Liver (tissue), 9 donors: ENCODE measurements around the gene GLYATL3. TPM values are rescaled to one million over a fixed set of nuclear protein-coding genes. Genes with fewer than 3 reads are reported as not detected.

ENCODE experiments used
- DNase-seq: peaks from one replicate; pipeline ENCODE4 v3.0.0-alpha.2; 2017; ENCODE audit warnings: low spot score
- H3K27ac ChIP-seq, 2 donors: one replicate each; pipeline ENCODE4 v1.7.0; 2013; ENCODE audit warnings: inconsistent platforms in 2 of 2, low read length in 2 of 2, control low read depth in 1 of 2, low read depth in 1 of 2, mild to moderate bottlenecking in 1 of 2
- H3K27me3 ChIP-seq, 4 donors: one replicate each; pipeline versions ENCODE4 v1.6.1 to v1.7.0; 2013; ENCODE audit warnings: low read length in 3 of 4, inconsistent platforms in 1 of 4, mild to moderate bottlenecking in 1 of 4, moderate library complexity in 1 of 4; ENCODE audit not compliant: control insufficient read depth in 4 of 4, insufficient read depth in 4 of 4
- H3K36me3 ChIP-seq, 4 donors: one replicate each; pipeline versions ENCODE4 v1.6.1 to v1.7.0; 2013; ENCODE audit warnings: low read length in 3 of 4, mild to moderate bottlenecking in 3 of 4, low read depth in 1 of 4, moderate library complexity in 1 of 4; ENCODE audit not compliant: control insufficient read depth in 4 of 4, insufficient read depth in 3 of 4
- H3K4me1 ChIP-seq, 4 donors: one replicate each; pipeline versions ENCODE4 v1.6.1 to v1.7.0; 2013; ENCODE audit warnings: low read length in 3 of 4, mild to moderate bottlenecking in 3 of 4, moderate library complexity in 1 of 4; ENCODE audit not compliant: control insufficient read depth in 4 of 4, insufficient read depth in 4 of 4
- H3K4me3 ChIP-seq, 3 donors: one replicate each; pipeline versions ENCODE4 v1.6.1 to v1.7.0; 2013; ENCODE audit warnings: low read length in 3 of 3, control low read depth in 1 of 3, low read depth in 1 of 3, mild to moderate bottlenecking in 1 of 3
- H3K9ac ChIP-seq, 2 donors: one replicate each; pipeline ENCODE4 v1.7.0; 2013; ENCODE audit warnings: low read length in 2 of 2, mild to moderate bottlenecking in 2 of 2, moderate library complexity in 2 of 2, control low read depth in 1 of 2, low read depth in 1 of 2
- H3K9me3 ChIP-seq, 4 donors: one replicate each; pipeline versions ENCODE4 v1.6.1 to v1.7.0; 2013; ENCODE audit warnings: low read length in 3 of 4; ENCODE audit not compliant: control insufficient read depth in 4 of 4
- EGR1 ChIP-seq, 2 donors: IDR thresholded peaks; 2 replicates each; pipeline ENCODE4 v1.6.1; 2016 to 2018; ENCODE audit warnings: antibody characterized with exemption in 2 of 2, low read depth in 2 of 2
- FOXA2 ChIP-seq: IDR thresholded peaks from 2 replicates; pipeline ENCODE4 v1.6.1; 2016; ENCODE audit warnings: antibody characterized with exemption
- HNF4A ChIP-seq, 2 donors: conservative IDR thresholded peaks; 2 replicates each; pipeline ENCODE4 v1.6.1; 2016; ENCODE audit warnings: antibody characterized with exemption in 2 of 2, mild to moderate bottlenecking in 2 of 2
- SP1 ChIP-seq: IDR thresholded peaks from 2 replicates; pipeline ENCODE4 v1.6.1; 2018; ENCODE audit warnings: antibody characterized with exemption, mild to moderate bottlenecking
- TAF1 ChIP-seq: conservative IDR thresholded peaks from 2 replicates; pipeline ENCODE4 v1.6.1; 2016; ENCODE audit warnings: antibody characterized with exemption, mild to moderate bottlenecking
- YY1 ChIP-seq: IDR thresholded peaks from 2 replicates; pipeline ENCODE4 v1.6.1; 2016; ENCODE audit warnings: antibody characterized with exemption, mild to moderate bottlenecking
- WGBS: extraction: QIAGEN DNeasy Blood & Tissue Kit; methylation state at CpG from one replicate; pipeline ENCODE4 v1.1.7; 2013; 5-methylcytosine and 5-hydroxymethylcytosine counted together
- polyA plus RNA-seq, 2 donors: library from polyadenylated mRNA; stranded (reverse) in 1 of 2; unstranded in 1 of 2; fragments of 200-250 nt in 1 of 2; fragments of >200 nt in 1 of 2; fragmentation: Nextera tagmentation in 1 of 2; extraction: Ambion mirVana in 1 of 2; gene quantifications; one replicate each; pipeline versions ENCODE4 v1.2.1 to v1.2.3, GENCODE V29; 2013 to 2015
- total RNA-seq, 2 donors: library from RNA; depleted of rRNA; stranded (reverse); fragments of >200 nt; gene quantifications; one replicate each; pipeline ENCODE4 v1.2.3, GENCODE V29; 2014
- TF ChIP-seq, protein P1 (sequence below): fragments of 150-350 bp; IDR thresholded peaks from 2 replicates; pipeline ENCODE4 v1.5.1; 2017; ENCODE audit warnings: improper control_type of control experiment, low read depth, low read length; ENCODE audit not compliant: missing input control
- TF ChIP-seq, protein P2 (sequence below): IDR thresholded peaks from 2 replicates; pipeline ENCODE4 v1.6.1; 2016; ENCODE audit warnings: antibody characterized with exemption
- TF ChIP-seq, protein P3 (sequence below): IDR thresholded peaks from 2 replicates; pipeline ENCODE4 v1.6.1; 2016; ENCODE audit warnings: antibody characterized with exemption, mild to moderate bottlenecking
- donor health status: healthy.
- donor health status: healthy.
- donor health status: healthy.
- donor health status: healthy.
- donor health status: healthy.

Gene GLYATL3
- total and polyA plus RNA-seq, 4 donors = 0.09 TPM; not detected in 3

GRCh38 chr6:49516147-49516505 is 16.4 kb downstream of the GLYATL3 start:
- Histone ChIP-seq H3K27ac (no peak overlapping the region), H3K27me3 (no peaks in the 10 kb centered on the region), H3K9me3 (no peaks in the 10 kb centered on the region), H3K4me1 (peaks cover 0 to 22% (median 20%) of the 10 kb centered on the region in 4 donors), H3K4me3 (no peak overlapping the region), H3K36me3 (no peaks in the 10 kb centered on the region), H3K9ac (no peak overlapping the region)
- DNase-seq = no peak
- WGBS = 83% methylated on average over 4 of the region's 4 CpGs
- no peak for TF ChIP-seq HNF4A (conservative IDR thresholded peaks at IDR 0.05)
- TF ChIP-seq FOXA2 = no peak
- TF ChIP-seq EGR1 (IDR thresholded peaks at IDR 0.05; ENCODE audit: low read depth in 2 of 2) = no peak
- no peak for TF ChIP-seq TAF1
- TF ChIP-seq, protein P1, sequence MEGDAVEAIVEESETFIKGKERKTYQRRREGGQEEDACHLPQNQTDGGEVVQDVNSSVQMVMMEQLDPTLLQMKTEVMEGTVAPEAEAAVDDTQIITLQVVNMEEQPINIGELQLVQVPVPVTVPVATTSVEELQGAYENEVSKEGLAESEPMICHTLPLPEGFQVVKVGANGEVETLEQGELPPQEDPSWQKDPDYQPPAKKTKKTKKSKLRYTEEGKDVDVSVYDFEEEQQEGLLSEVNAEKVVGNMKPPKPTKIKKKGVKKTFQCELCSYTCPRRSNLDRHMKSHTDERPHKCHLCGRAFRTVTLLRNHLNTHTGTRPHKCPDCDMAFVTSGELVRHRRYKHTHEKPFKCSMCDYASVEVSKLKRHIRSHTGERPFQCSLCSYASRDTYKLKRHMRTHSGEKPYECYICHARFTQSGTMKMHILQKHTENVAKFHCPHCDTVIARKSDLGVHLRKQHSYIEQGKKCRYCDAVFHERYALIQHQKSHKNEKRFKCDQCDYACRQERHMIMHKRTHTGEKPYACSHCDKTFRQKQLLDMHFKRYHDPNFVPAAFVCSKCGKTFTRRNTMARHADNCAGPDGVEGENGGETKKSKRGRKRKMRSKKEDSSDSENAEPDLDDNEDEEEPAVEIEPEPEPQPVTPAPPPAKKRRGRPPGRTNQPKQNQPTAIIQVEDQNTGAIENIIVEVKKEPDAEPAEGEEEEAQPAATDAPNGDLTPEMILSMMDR = no peak

DNA sequence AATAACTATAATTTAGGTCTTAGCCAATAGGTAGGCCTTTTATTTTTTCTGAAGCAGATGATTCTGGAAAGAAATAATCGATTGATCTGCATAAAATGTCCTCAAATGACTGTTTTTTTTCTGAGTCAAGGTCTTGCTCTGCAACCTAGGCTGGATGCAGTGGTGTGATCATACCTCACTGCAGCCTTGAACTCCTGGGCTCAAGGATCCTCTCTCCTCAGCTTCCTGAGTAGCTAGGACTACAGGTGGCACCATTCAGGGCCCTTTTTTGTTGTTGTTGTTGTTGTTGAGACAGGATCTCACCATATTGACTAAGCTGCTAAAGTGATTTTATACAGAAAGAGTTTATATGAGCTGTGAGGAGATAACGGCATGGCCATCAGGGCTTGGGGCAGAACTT is 18.2 kb downstream of the GLYATL3 start:
- no peak for TF ChIP-seq YY1
- no peak for TF ChIP-seq SP1
- TF ChIP-seq, protein P2, sequence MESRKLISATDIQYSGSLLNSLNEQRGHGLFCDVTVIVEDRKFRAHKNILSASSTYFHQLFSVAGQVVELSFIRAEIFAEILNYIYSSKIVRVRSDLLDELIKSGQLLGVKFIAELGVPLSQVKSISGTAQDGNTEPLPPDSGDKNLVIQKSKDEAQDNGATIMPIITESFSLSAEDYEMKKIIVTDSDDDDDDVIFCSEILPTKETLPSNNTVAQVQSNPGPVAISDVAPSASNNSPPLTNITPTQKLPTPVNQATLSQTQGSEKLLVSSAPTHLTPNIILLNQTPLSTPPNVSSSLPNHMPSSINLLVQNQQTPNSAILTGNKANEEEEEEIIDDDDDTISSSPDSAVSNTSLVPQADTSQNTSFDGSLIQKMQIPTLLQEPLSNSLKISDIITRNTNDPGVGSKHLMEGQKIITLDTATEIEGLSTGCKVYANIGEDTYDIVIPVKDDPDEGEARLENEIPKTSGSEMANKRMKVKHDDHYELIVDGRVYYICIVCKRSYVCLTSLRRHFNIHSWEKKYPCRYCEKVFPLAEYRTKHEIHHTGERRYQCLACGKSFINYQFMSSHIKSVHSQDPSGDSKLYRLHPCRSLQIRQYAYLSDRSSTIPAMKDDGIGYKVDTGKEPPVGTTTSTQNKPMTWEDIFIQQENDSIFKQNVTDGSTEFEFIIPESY = no peak
- TF ChIP-seq, protein P3, sequence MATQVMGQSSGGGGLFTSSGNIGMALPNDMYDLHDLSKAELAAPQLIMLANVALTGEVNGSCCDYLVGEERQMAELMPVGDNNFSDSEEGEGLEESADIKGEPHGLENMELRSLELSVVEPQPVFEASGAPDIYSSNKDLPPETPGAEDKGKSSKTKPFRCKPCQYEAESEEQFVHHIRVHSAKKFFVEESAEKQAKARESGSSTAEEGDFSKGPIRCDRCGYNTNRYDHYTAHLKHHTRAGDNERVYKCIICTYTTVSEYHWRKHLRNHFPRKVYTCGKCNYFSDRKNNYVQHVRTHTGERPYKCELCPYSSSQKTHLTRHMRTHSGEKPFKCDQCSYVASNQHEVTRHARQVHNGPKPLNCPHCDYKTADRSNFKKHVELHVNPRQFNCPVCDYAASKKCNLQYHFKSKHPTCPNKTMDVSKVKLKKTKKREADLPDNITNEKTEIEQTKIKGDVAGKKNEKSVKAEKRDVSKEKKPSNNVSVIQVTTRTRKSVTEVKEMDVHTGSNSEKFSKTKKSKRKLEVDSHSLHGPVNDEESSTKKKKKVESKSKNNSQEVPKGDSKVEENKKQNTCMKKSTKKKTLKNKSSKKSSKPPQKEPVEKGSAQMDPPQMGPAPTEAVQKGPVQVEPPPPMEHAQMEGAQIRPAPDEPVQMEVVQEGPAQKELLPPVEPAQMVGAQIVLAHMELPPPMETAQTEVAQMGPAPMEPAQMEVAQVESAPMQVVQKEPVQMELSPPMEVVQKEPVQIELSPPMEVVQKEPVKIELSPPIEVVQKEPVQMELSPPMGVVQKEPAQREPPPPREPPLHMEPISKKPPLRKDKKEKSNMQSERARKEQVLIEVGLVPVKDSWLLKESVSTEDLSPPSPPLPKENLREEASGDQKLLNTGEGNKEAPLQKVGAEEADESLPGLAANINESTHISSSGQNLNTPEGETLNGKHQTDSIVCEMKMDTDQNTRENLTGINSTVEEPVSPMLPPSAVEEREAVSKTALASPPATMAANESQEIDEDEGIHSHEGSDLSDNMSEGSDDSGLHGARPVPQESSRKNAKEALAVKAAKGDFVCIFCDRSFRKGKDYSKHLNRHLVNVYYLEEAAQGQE = no peak
- TF ChIP-seq, protein P1 = no peak
- no peak for TF ChIP-seq FOXA2
- whole genome bisulfite sequencing = 88% methylated on average over 2 of the region's 2 CpGs

More for the DNA sequence above, 18.2 kb downstream of the GLYATL3 start:
- H3K4me3 ChIP-seq = no peak overlapping the region
- no peaks in the 10 kb centered on the region for H3K36me3 ChIP-seq
- DNase-seq = no peak
- H3K9ac ChIP-seq = no peak overlapping the region
- no peaks in the 10 kb centered on the region for H3K27me3 ChIP-seq
- H3K27ac ChIP-seq = no peak overlapping the region
- H3K4me1 ChIP-seq = peaks cover 2 to 30% (median 25%) of the 10 kb centered on the region in 4 donors
- H3K9me3 ChIP-seq = no peaks in the 10 kb centered on the region
